Stomach (tissue), 19 donors: Measurements from ENCODE around the gene TAPBPL. TPM values are rescaled to one million over a fixed set of nuclear protein-coding genes. Genes with fewer than 3 reads are reported as not detected.

Source experiments
- DNase-seq, 2 donors: peaks; one replicate each; pipeline versions ENCODE4 v3.0.0 to v3.0.0-alpha.2; 2013 to 2019
- H3K27ac ChIP-seq, 5 donors: fragments of 200-600 bp in 4 of 5; sonication (generic) in 4 of 5; one replicate each; pipeline ENCODE4 v1.5.1; 2013 to 2019; ENCODE audit warnings: mild to moderate bottlenecking in 1 of 5, moderate library complexity in 1 of 5
- H3K27me3 ChIP-seq, 3 donors: fragments of 200-600 bp; sonication (generic); one replicate each; pipeline ENCODE4 v1.5.1; 2017 to 2019; ENCODE audit warnings: mixed run types in 1 of 3
- H3K36me3 ChIP-seq, 4 donors: fragments of 200-600 bp; sonication (generic); 1 replicate in 3 of 4; 2 replicates in 1 of 4; pipeline ENCODE4 v1.5.1; 2016 to 2019
- H3K4me1 ChIP-seq, 4 donors: fragments of 200-600 bp; sonication (generic); one replicate each; pipeline ENCODE4 v1.5.1; 2016 to 2019
- H3K4me3 ChIP-seq, 4 donors: fragments of 200-600 bp; sonication (generic) in 3 of 4; one replicate each; pipeline ENCODE4 v1.5.1; 2016 to 2019; ENCODE audit warnings: mild to moderate bottlenecking in 1 of 4
- H3K9me3 ChIP-seq, 4 donors: fragments of 200-600 bp; sonication (generic); one replicate each; pipeline ENCODE4 v1.5.1; 2016 to 2019
- EP300 ChIP-seq: sonication (generic); formaldehyde crosslinking; IDR thresholded peaks from one replicate; pipeline ENCODE4 v1.6.1; 2017; ENCODE audit warnings: antibody characterized with exemption
- POLR2A ChIP-seq, 4 donors: fragments of 450-650 bp; IDR thresholded peaks; one replicate each; pipeline ENCODE4 v1.6.1; 2016; ENCODE audit warnings: antibody characterized with exemption in 4 of 4, control low read depth in 2 of 4, mild to moderate bottlenecking in 1 of 4, moderate library complexity in 1 of 4
- POLR2AphosphoS5 ChIP-seq, 3 donors: sonication (generic); formaldehyde crosslinking; IDR thresholded peaks; one replicate each; pipeline ENCODE4 v1.6.1; 2016; ENCODE audit warnings: antibody characterized with exemption in 3 of 3
- WGBS, 5 donors: extraction: QIAGEN DNeasy Blood & Tissue Kit in 3 of 5; methylation state at CpG; one replicate each; pipeline versions ENCODE4 v1.1.5 to v1.1.7; 2013 to 2018; 5-methylcytosine and 5-hydroxymethylcytosine counted together
- intact Hi-C: fragments of 100-400 bp; cut with DNase I; formaldehyde crosslinking; loops from one replicate; pipeline ENCODE4 v1.15.1; 2023; ENCODE audit warnings: low total_unique reads
- long read RNA-seq, 10 donors: transcript quantifications; one replicate each; lab custom pipeline, GENCODE V29; 2026
- polyA plus RNA-seq, 3 donors: library from polyadenylated mRNA; stranded (reverse); fragments of 200-250 nt; gene quantifications; one replicate each; pipeline ENCODE4 v1.2.3, GENCODE V29; 2013
- total RNA-seq, 5 donors: library from RNA; depleted of rRNA; stranded (reverse); fragments of >200 nt; gene quantifications; one replicate each; pipeline versions ENCODE4 v1.1.0 to v1.2.3, GENCODE V29; 2014 to 2016
- TF ChIP-seq, protein P1 (sequence below), 7 experiments: fragments of 450-650 bp in 4 of 7; fragments of 200-600 bp in 3 of 7; sonication (generic) in 3 of 7; IDR thresholded peaks; one replicate each; pipeline ENCODE4 v1.5.1; 2016 to 2019; ENCODE audit warnings: antibody characterized with exemption in 7 of 7, control low read depth in 2 of 7, mild to moderate bottlenecking in 1 of 7
- donor health status: healthy with polysubstance abuse.
- donor health status: Bipolar disorder and iron deficiency.
- donor health status: healthy.

Gene TAPBPL
- total RNA-seq: 100 to 1,000 TPM in 1 of 5 donors, 10 to 100 TPM in 4; 15.2 to 115 (median 40.0) TPM
- 10 to 100 TPM; 13.0 to 15.3 (median 15.1) TPM for polyA plus RNA-seq
- long read RNA-seq, donor 1, partial matches to known transcripts: 9 of 12 reads
- long read RNA-seq, donor 1, other reads (novel, unspliced or antisense): 0 of 12 reads
- long read RNA-seq, donor 2, transcript TAPBPL-201 (7 exons, 1,741 nt): major isoform, 6 of 26 reads
- long read RNA-seq, donor 2, partial matches to known transcripts: 19 of 26 reads
- long read RNA-seq, donor 2, other reads (novel, unspliced or antisense): 0 of 26 reads
- long read RNA-seq, donor 3, partial matches to known transcripts: 0 of 3 reads
- long read RNA-seq, donor 3, other reads (novel, unspliced or antisense): 0 of 3 reads
- long read RNA-seq, donor 4, partial matches to known transcripts: 0 of 1 reads
- long read RNA-seq, donor 4, other reads (novel, unspliced or antisense): 0 of 1 reads
- long read RNA-seq, donor 5, partial matches to known transcripts: 0 of 3 reads
- long read RNA-seq, donor 5, other reads (novel, unspliced or antisense): 0 of 3 reads
- long read RNA-seq, donor 6, transcript TAPBPL-201 (7 exons, 1,741 nt): major isoform, 11 of 62 reads
- long read RNA-seq, donor 6, transcript TAPBPL-206 (2 exons, 621 nt): minor isoform, 7 of 62 reads
- long read RNA-seq, donor 6, partial matches to known transcripts: 44 of 62 reads
- long read RNA-seq, donor 6, other reads (novel, unspliced or antisense): 0 of 62 reads
- long read RNA-seq, donor 7, partial matches to known transcripts: 8 of 13 reads
- long read RNA-seq, donor 7, other reads (novel, unspliced or antisense): 0 of 13 reads
- long read RNA-seq, donor 8, partial matches to known transcripts: 0 of 3 reads
- long read RNA-seq, donor 8, other reads (novel, unspliced or antisense): 0 of 3 reads
- long read RNA-seq, donor 9, partial matches to known transcripts: 13 of 14 reads
- long read RNA-seq, donor 9, other reads (novel, unspliced or antisense): 0 of 14 reads
- long read RNA-seq, donor 10, partial matches to known transcripts: 0 of 3 reads
- long read RNA-seq, donor 10, other reads (novel, unspliced or antisense): 0 of 3 reads

GRCh38 chr12:6451348-6452244 lies at the start of gene TAPBPL:
TSS of gene TAPBPL (plus strand) at chr12:6452042. CDS start at chr12:6452249, 207 bp downstream.
- no peaks in the 10 kb centered on the region for H3K9me3 ChIP-seq
- peaks cover 20 to 49% (median 39%) of the 10 kb centered on the region in 4 donors for H3K4me1 ChIP-seq
- 0 to 2% (median 1%) methylated on average over 25 to 27 of the region's 27 CpGs for WGBS, 5 donors
- no peaks in the 10 kb centered on the region for H3K27me3 ChIP-seq
- H3K27ac ChIP-seq: peak within 1 kb of the TSS; percentile 89 to 98 (median 97)
- H3K4me3 ChIP-seq: peak within 1 kb of the TSS; percentile 62 to 73 (median 66)
- peak; percentile 81 to 95 for DNase-seq
- H3K36me3 ChIP-seq: peaks cover 14 to 48% (median 45%) of the 10 kb centered on the region in 4 donors
- intact Hi-C loops: no loop called here
- TF ChIP-seq POLR2A (IDR thresholded peaks at IDR 0.05) (no peak), EP300 (no peak), POLR2AphosphoS5 (IDR thresholded peaks at IDR 0.05) (peak; percentile 58 to 89 (median 77))
- TF ChIP-seq, protein P1, sequence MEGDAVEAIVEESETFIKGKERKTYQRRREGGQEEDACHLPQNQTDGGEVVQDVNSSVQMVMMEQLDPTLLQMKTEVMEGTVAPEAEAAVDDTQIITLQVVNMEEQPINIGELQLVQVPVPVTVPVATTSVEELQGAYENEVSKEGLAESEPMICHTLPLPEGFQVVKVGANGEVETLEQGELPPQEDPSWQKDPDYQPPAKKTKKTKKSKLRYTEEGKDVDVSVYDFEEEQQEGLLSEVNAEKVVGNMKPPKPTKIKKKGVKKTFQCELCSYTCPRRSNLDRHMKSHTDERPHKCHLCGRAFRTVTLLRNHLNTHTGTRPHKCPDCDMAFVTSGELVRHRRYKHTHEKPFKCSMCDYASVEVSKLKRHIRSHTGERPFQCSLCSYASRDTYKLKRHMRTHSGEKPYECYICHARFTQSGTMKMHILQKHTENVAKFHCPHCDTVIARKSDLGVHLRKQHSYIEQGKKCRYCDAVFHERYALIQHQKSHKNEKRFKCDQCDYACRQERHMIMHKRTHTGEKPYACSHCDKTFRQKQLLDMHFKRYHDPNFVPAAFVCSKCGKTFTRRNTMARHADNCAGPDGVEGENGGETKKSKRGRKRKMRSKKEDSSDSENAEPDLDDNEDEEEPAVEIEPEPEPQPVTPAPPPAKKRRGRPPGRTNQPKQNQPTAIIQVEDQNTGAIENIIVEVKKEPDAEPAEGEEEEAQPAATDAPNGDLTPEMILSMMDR (IDR thresholded peaks at IDR 0.05): no peak

DNA sequence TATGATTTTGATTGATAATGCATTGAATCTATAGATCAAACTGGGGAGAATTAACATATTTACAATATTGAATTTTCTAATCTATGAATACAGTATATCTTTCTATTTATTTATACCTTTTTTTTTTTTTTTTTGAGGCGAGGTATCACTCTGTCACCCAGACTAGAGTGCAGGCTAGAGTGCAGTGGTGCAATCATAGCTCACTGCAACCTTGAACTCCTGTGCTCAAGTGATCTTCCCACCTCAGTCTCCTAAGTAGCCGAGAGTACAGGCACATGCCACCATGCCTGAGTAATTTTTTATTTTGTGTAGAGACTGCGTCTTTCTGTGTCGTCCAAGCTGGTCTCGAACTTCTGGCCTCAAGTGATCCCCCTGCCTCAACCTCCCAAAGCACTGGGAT lies 47.5 kb upstream of the TAPBPL start:
- Histone ChIP-seq H3K4me3 (no peak overlapping the region), H3K4me1 (no peaks in the 10 kb centered on the region), H3K27me3 (no peaks in the 10 kb centered on the region), H3K27ac (no peak overlapping the region), H3K36me3 (no peaks in the 10 kb centered on the region), H3K9me3 (no peaks in the 10 kb centered on the region)
- WGBS, 5 donors: 87 to 93% (median 89%) methylated on average over 5 of the region's 5 CpGs
- no peak for DNase-seq
- intact Hi-C loops: no loop called here
- TF ChIP-seq POLR2AphosphoS5 (IDR thresholded peaks at IDR 0.05) (no peak), POLR2A (IDR thresholded peaks at IDR 0.05) (no peak), EP300 (no peak)
- TF ChIP-seq, protein P1 (IDR thresholded peaks at IDR 0.05): no peak

GRCh38 chr12:6405963-6406362 lies 45.9 kb upstream of the TAPBPL start:
- no peaks in the 10 kb centered on the region for H3K27me3 ChIP-seq
- H3K9me3 ChIP-seq: no peaks in the 10 kb centered on the region
- TF ChIP-seq POLR2A (IDR thresholded peaks at IDR 0.05): no peak
- no peak for TF ChIP-seq POLR2AphosphoS5 (IDR thresholded peaks at IDR 0.05)
- TF ChIP-seq EP300: no peak
- TF ChIP-seq, protein P1 (IDR thresholded peaks at IDR 0.05): no peak
- no peak overlapping the region for H3K4me3 ChIP-seq
- H3K27ac ChIP-seq: no peak overlapping the region
- no peaks in the 10 kb centered on the region for H3K36me3 ChIP-seq
- WGBS, 5 donors: 71 to 75% (median 73%) methylated on average over 6 of the region's 6 CpGs
- no peaks in the 10 kb centered on the region for H3K4me1 ChIP-seq
- intact Hi-C loops: no loop called here
- DNase-seq: no peak
